ENCODE results near the gene EPB41L5. TPM values are rescaled to one million over a fixed set of nuclear protein-coding genes. Genes with fewer than 3 reads are reported as not detected.

Gene EPB41L5
- total RNA-seq, 1 experiment from 2014 or later, result 83.0 TPM

DNA sequence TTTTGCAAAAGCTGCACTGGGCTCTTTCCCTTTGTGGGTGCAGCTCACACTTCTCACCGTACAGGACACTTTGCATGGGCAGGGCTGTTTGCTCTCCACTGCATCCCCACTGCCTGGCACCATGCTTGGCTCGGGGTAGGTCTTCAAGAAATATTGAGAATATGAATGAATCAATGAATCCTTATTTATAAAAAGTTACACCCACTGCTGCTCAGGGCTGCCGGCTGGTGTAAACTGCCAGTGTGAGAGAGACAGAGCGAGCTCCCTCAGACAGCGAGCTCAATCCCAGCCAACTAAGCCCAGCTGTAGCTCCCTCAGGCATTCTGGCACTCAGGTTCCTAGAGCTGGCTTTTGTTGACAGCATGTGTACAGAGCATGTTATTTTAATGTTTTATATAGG lies 206.9 kb downstream of the EPB41L5 start:
- no peaks in the 10 kb centered on the region for H3K27me3 ChIP-seq (replicated peaks; ENCODE audit: control insufficient read depth, insufficient read depth, low read length)
- Mint-ChIP-seq H3K27me3 (ENCODE audit: insufficient read depth, unreplicated experiment) (no peaks in the 10 kb centered on the region), H3K4me1 (ENCODE audit: low read depth, unreplicated experiment) (peaks cover 9% of the 10 kb centered on the region), H3K9me3 (ENCODE audit: unreplicated experiment) (no peaks in the 10 kb centered on the region), H3K36me3 (ENCODE audit: insufficient read depth, unreplicated experiment) (peaks cover 39% of the 10 kb centered on the region), H3K4me3 (ENCODE audit: unreplicated experiment) (no peak overlapping the region), H3K27ac (ENCODE audit: unreplicated experiment) (no peak overlapping the region)
- ChIA-PET POLR2A (no interaction called here), CTCF (interaction anchor here (0.6 kb wide), 1 partner anchor 17 kb away, joined by 5 read pairs; no protein-coding TSS in a partner anchor)
- H3K4me1 ChIP-seq, result peaks cover 23% of the 10 kb centered on the region
- no peaks in the 10 kb centered on the region for H3K9me3 ChIP-seq
- H3K4me3 ChIP-seq (ENCODE audit: low read depth, low read length), result no peak overlapping the region
- no TSS peak for BruUV-seq (replicated peaks)
- intact Hi-C loops (cut with micrococcal nuclease; ENCODE audit: unreplicated experiment), result loop anchor here (10.0 kb wide), 1 partner anchor 245 kb away; no protein-coding TSS in a partner anchor
- DNase-seq, result peak in 1 of 2 experiments; percentile 7
- TF ChIP-seq, protein P1, sequence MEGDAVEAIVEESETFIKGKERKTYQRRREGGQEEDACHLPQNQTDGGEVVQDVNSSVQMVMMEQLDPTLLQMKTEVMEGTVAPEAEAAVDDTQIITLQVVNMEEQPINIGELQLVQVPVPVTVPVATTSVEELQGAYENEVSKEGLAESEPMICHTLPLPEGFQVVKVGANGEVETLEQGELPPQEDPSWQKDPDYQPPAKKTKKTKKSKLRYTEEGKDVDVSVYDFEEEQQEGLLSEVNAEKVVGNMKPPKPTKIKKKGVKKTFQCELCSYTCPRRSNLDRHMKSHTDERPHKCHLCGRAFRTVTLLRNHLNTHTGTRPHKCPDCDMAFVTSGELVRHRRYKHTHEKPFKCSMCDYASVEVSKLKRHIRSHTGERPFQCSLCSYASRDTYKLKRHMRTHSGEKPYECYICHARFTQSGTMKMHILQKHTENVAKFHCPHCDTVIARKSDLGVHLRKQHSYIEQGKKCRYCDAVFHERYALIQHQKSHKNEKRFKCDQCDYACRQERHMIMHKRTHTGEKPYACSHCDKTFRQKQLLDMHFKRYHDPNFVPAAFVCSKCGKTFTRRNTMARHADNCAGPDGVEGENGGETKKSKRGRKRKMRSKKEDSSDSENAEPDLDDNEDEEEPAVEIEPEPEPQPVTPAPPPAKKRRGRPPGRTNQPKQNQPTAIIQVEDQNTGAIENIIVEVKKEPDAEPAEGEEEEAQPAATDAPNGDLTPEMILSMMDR (IDR thresholded peaks at IDR 0.05; ENCODE audit: insufficient read depth in 1 of 2, low read depth in 1 of 2, low read length in 1 of 2, severe bottlenecking in 1 of 2, unreplicated experiment in 1 of 2), result no peak
- peaks cover 1% of the 10 kb centered on the region; the same call in 1 of the 2 replicates for H3K36me3 ChIP-seq (ENCODE audit: control insufficient read depth, insufficient read depth, low read length)

DNA sequence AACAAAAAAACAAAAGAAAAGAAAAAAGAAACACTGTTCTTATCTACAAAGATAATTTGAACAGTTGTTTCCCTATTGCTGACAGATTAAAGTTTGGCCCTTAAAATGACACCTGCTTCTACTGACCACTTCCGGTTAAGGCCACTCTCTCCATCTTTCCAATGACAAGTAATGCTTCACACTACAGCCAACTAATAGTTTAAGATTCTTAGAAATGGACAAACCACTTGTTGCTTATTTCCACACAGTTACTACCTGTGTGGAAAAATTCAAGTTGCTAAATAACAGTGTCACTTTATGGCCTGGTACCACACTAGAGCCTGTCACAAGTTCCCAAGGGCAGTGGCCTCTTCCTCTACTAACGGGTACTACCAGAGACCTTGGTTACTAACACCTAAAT lies 207.9 kb downstream of the EPB41L5 start:
- no peak overlapping the region for H3K27ac Mint-ChIP-seq (ENCODE audit: unreplicated experiment)
- no peaks in the 10 kb centered on the region for H3K9me3 Mint-ChIP-seq (ENCODE audit: unreplicated experiment)
- no peak for DNase-seq
- Histone ChIP-seq H3K4me1 (peaks cover 23% of the 10 kb centered on the region), H3K9me3 (no peaks in the 10 kb centered on the region), H3K27me3 (replicated peaks; ENCODE audit: control insufficient read depth, insufficient read depth, low read length) (no peaks in the 10 kb centered on the region), H3K36me3 (ENCODE audit: control insufficient read depth, insufficient read depth, low read length) (peaks cover 1% of the 10 kb centered on the region; the same call in 1 of the 2 replicates), H3K4me3 (ENCODE audit: low read depth, low read length) (no peak overlapping the region)
- POLR2A ChIA-PET, result no interaction called here
- intact Hi-C loops (cut with micrococcal nuclease; ENCODE audit: unreplicated experiment), result loop anchor here (10.0 kb wide), 1 partner anchor 244 kb away; no protein-coding TSS in a partner anchor
- peaks cover 39% of the 10 kb centered on the region for H3K36me3 Mint-ChIP-seq (ENCODE audit: insufficient read depth, unreplicated experiment)
- peaks cover 11% of the 10 kb centered on the region for H3K4me1 Mint-ChIP-seq (ENCODE audit: low read depth, unreplicated experiment)
- CTCF ChIA-PET, result no interaction called here
- no peaks in the 10 kb centered on the region for H3K27me3 Mint-ChIP-seq (ENCODE audit: insufficient read depth, unreplicated experiment)
- H3K4me3 Mint-ChIP-seq (ENCODE audit: unreplicated experiment), result peak overlapping the region; percentile 97
- no TSS peak for BruUV-seq (replicated peaks)
- TF ChIP-seq, protein P1 (IDR thresholded peaks at IDR 0.05; ENCODE audit: insufficient read depth in 1 of 2, low read depth in 1 of 2, low read length in 1 of 2, severe bottlenecking in 1 of 2, unreplicated experiment in 1 of 2), result no peak

DNA sequence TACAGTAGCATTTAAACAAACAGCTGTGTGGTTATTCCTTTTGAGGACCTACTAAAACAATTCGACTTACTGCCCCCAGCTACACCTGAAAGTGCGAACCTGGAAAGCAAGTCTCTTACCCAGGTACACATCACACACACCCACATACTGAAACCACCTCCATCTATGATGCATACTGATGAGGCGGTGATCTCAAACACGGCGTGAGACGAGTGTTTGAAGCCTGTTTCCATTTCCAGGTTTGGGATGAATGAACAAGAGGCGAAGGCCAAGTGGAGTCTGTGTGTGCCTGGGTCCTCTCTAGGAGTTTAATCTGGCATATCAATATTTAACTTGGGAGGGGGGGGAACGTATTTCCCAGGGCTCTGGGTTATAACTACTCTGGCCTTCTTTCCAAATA lies 208.7 kb downstream of the EPB41L5 start:
- intact Hi-C loops (cut with micrococcal nuclease; ENCODE audit: unreplicated experiment), result loop anchor here (2.0 to 10.0 kb wide), 2 partner anchors 243 to 1309 kb away; partner anchors contain the start of gene RNU4ATAC
- H3K4me1 Mint-ChIP-seq (ENCODE audit: low read depth, unreplicated experiment), result peaks cover 11% of the 10 kb centered on the region
- POLR2A ChIA-PET, result no interaction called here
- no TSS peak for BruUV-seq (replicated peaks)
- H3K27me3 Mint-ChIP-seq (ENCODE audit: insufficient read depth, unreplicated experiment), result no peaks in the 10 kb centered on the region
- TF ChIP-seq, protein P1 (IDR thresholded peaks at IDR 0.05; ENCODE audit: insufficient read depth in 1 of 2, low read depth in 1 of 2, low read length in 1 of 2, severe bottlenecking in 1 of 2, unreplicated experiment in 1 of 2), result no peak
- peak overlapping the region; percentile 97 for H3K4me3 Mint-ChIP-seq (ENCODE audit: unreplicated experiment)
- H3K36me3 ChIP-seq (ENCODE audit: control insufficient read depth, insufficient read depth, low read length), result peaks cover 1% of the 10 kb centered on the region; the same call in 1 of the 2 replicates
- CTCF ChIA-PET, result interaction anchor here (1.0 kb wide), 1 partner anchor 47 kb away, joined by 5 read pairs; no protein-coding TSS in a partner anchor
- H3K27me3 ChIP-seq (replicated peaks; ENCODE audit: control insufficient read depth, insufficient read depth, low read length), result no peaks in the 10 kb centered on the region
- H3K4me3 ChIP-seq (ENCODE audit: low read depth, low read length), result no peak overlapping the region; the same call in 1 of the 2 replicates
- peaks cover 23% of the 10 kb centered on the region for H3K4me1 ChIP-seq
- no peaks in the 10 kb centered on the region for H3K9me3 ChIP-seq
- DNase-seq, result peak in 1 of 2 experiments; percentile 15
- peaks cover 34% of the 10 kb centered on the region for H3K36me3 Mint-ChIP-seq (ENCODE audit: insufficient read depth, unreplicated experiment)
- H3K27ac Mint-ChIP-seq (ENCODE audit: unreplicated experiment), result peak overlapping the region; percentile 96
- no peaks in the 10 kb centered on the region for H3K9me3 Mint-ChIP-seq (ENCODE audit: unreplicated experiment)
